GM19099 (cell line): Measurements from ENCODE around the gene JPT1.

Source experiments
- POLR2A ChIP-seq: IDR thresholded peaks from 3 replicates; pipeline ENCODE4 v1.6.1; 2011; ENCODE audit warnings: low read depth; ENCODE audit not compliant: insufficient read length; ENCODE audit errors: extremely low read depth

JPT1 gene

DNA sequence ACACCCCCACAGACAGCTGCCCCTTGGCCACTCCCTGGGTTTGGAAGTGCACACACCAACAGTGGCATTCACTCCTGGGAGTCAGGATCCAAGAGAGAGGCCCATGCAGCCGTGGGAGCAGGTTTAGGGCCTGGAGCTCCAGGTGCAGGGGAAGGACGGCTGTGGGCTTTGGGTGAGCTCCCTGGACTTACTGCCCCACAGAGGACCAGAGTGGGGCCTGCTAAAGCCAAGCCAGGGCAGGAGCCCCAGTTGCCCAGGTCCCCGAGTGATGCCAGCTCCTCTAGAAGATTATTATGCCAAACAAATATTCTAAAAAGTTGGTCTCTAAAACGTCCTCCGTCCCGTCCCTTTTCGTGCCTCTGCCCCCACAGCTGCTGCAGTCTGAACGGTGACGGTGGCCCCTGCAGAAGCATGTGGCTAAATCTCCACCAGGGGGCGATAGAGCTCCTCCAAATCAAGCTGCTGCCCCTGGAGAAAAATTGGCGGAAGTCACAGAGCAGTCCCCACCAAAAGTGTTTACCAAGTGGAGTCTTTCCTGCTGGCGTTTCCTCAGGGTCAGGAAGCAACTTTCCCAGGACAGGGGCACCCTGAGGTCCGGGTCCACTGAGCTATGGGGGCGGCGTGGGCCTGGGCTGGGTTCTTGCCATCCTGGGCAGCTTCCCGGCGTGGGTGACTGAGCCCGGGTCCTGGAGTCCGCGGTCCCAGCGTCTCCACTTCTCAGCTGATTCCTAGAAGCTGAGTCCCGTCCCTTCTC is 40.3 kb downstream of the JPT1 start:
- peak; percentile 49 for TF ChIP-seq POLR2A

DNA sequence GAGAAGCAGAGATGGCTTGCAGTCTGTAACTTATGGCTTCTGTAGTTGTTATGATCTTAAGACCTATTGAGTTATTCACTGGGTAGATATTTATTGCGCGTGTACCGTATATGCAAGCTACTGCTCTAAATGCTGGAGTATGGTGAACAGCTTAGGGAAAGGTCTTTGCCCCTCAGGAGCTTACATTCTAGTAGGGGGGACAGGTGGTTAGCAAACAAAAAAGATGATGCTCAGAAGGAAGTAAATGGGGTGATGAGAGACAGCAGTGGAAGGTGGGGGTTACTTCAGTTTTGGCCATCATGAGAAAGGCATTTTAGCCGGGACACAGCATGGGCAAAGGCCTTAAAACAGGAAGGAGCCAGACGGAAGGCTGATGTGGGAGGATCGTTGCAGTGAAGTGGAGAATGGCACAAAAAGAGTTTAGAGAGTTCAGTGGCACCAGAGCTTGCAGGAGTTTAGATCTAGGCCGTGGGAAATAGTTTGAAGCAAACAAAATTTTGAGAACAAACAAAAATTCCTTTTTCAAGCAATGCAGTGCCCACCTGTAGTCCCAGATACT is 42.5 kb downstream of the JPT1 start:
- no peak for TF ChIP-seq POLR2A

DNA sequence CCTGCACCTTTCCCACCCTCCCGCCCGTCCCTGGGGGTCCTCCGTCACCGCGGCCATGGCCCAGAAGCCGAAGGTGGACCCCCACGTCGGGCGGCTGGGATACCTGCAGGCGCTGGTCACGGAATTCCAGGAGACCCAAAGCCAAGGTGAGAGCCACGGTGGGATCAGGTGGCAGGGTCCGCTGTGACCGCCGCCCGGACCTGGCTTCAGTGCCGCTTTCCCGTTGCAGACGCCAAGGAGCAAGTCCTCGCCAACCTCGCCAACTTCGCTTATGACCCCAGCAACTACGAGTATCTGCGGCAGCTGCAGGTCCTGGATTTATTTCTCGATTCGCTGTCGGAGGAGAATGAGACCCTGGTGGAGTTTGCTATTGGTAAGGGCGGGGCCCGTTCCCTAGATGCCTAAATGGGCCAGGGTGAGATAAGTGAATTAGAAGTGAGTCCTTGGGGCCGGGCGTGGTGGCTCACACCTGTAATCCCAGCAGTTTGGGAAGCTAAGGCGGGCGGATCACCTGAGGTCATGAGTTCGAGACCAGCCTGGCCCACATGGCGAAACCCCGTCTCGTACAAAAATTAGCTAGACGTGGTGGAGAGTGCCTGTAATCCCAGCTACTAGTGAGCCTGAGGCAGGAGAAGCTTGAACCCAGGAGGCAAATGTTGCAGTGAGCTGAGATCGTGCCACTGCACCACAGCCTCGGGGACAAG is 43.9 kb downstream of the JPT1 start:
- no peak for TF ChIP-seq POLR2A

DNA sequence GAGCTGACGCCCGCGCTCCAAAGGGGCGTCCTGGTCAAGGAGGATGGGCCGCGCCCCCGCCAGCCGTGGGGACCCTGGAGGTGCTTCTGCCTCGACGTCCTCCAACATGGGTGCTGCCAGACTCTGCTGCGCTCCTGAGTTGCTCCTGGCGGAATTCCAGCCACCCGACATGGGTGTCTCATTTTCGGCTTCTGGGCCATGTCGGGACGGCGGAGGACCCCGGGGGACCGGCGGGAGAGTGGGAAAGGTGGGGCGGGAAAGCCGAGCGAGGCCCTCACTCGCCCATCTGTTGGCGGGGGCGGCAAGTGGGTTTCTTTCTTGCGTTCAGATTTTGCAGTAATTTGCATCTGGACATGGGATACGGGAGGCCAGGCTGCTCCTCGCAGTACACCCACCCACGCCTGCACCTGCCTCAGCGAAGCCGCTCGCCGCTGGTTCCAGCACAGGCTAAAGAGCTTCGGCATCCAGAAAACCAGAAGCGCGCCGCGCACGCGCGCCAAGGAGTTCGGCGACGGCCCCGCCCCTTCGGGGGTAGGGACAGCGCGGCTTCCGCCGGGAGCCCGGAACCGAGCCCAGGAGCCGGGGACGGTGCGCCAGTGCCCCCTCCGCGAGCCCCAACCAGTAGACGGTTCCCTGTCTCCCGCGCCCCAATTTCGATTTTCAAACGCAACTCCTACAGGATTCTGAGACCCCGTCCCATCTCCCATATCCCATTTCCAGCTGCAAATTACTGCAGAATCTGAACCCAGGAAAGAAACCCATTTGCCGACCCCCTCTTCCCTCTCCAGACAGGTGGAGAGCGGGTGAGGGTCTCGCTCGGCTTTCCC is 44.7 kb downstream of the JPT1 start, which contains the start of gene ARMC7:
Gene ARMC7, plus strand, starts transcription at position 563 of the 827 bp plus-strand sequence. CDS start 320 bp downstream, outside the sequence.
- peak; percentile 93 for TF ChIP-seq POLR2A

DNA sequence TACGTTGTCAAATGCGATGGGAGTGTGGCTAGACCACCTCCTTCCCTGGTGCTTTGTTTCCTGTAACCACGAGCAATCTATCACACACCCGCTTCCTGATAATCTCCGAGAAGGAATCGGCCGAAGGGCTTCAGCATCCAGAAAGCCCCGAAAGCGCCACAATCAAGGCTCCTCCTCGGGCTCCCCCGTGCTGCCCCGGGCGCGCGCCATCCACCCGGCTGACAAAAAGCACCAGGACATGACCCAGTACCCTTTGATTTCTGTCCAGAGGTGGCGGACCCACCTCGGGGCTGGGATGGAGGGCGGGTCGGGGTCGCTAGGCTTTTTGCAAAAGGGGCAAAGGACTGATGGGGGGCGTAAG is 45.3 kb downstream of the JPT1 start:
- no peak for TF ChIP-seq POLR2A

DNA sequence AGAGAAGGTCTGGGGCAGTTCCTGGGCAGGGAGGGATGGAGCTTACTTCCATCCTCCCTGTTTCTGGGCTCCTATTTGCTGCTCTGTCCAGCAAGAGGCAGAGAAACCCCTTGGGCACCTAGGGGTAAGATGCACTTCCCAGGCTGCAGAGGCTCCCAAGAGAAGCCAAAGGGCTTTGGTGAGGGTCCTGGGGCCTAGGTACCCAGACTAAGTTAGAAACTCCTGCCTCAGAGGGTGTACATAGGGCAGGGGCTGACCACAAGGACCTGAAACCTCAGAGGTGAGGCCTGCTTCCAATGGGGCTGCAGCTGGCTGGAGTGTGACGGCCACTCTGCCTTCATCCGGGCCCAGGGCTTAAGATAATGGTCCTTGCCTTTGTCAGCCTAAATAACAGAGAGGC is 46.1 kb downstream of the JPT1 start:
- TF ChIP-seq POLR2A, result no peak

DNA sequence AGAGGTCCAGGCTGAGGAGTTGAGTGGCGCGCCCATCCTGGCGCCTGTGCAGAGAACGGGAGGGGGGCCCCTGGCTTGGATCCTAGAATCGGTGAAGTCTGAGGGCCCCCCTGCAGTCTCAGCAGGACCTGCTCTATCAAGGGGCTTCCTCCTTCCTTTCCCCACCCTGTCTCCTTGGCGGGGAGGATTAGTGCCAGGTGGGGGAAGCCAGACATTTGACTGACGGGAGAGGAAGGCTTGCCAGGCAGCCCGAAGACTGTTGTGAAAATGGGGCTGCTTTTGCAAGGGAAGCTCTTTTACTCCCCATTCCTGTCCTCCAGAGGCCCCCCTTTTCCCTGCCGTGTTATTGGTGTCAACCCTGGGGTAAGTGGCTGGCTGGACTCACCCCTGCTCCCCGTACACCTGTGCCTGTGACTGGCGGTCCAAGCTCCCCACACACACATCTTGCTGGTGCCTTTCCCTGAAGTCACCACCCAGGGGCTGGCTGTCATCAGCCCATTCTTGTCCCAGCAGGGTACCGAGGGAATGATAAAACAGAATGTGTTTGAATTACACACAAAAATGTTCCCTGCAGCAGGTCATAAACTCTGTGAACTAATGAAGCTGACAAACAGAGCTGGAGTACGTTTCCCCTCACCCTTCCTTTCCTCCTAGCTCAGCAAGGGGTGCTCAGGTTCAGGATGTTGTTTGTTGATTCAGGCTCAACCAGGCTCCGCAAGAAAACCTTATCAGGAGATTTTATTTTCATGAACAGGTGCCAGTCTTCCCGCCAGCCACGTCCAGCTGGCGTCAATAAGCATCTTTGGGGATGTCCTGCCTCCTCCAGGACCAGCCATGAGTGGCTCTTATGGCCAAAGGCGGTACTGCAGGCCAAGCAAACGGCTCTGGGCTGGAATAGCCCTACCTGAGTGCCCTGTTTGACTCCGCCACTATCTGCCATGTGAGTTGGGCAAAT is 48.9 kb downstream of the JPT1 start:
- no peak for TF ChIP-seq POLR2A

DNA sequence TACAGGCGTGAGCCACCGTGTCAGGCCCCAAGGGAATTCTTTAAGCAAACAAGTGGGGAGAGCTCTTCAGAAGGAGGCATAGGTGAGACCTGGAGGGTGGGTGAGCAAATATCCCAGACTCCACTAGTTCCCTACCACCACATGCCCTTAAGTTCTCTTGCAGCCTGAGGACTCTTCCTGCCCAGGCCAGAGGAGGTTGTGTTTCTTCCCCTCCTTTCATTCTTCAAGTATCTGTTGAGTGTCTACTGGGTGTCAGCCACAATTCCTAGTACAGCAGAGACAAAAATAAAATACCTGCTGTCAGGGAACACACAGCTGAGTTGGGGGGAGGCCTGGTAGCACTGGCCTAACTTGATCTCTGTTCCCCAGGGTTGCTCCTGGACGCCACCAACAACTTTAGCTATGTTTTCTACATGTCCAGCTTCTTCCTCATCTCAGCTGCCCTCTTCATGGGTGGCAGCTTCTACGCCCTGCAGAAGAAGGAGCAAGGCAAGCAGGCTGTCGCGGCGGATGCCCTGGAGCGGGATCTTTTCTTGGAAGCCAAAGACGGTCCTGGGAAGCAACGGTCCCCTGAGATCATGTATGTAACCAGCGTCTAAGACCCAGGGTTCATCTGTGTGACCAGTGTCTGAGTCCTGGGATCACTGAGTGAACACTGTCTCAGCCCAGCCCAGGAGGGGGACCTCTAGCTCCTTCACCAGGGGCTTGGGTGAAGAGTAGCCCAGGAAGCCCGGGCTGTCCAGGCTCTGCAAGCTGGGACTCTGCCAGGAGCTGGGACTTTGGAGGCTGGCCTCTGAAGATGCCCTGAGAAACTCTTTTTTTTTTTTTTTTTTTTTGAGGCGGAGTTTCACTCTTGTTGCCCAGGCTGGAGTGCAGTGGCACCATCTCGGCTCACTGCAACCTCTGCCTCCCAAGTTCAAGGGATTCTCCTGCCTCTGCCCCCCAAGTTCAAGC is 50.4 kb downstream of the JPT1 start:
- no peak for TF ChIP-seq POLR2A

DNA sequence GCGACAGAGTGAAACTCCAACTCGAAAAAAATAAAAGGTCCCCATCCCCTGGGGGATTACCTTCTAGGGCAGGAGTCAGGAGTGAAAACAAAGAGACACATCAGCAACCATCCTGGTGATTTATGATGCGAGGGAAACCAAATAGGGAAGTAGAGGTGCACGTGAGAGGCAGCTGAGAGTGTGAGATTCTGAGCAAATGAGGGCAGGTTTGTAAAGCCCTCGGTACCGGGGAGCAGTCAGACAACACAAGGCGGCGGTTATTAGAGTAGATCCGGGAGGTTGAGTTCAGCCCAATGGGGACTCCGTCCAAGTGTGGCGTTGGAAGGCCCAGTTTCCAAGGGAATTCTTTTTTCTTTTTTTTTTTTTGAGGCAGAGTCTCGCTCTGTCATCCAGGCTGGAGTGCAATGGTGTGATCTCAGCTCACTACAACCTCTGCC is 51.9 kb downstream of the JPT1 start:
- TF ChIP-seq POLR2A, result no peak

DNA sequence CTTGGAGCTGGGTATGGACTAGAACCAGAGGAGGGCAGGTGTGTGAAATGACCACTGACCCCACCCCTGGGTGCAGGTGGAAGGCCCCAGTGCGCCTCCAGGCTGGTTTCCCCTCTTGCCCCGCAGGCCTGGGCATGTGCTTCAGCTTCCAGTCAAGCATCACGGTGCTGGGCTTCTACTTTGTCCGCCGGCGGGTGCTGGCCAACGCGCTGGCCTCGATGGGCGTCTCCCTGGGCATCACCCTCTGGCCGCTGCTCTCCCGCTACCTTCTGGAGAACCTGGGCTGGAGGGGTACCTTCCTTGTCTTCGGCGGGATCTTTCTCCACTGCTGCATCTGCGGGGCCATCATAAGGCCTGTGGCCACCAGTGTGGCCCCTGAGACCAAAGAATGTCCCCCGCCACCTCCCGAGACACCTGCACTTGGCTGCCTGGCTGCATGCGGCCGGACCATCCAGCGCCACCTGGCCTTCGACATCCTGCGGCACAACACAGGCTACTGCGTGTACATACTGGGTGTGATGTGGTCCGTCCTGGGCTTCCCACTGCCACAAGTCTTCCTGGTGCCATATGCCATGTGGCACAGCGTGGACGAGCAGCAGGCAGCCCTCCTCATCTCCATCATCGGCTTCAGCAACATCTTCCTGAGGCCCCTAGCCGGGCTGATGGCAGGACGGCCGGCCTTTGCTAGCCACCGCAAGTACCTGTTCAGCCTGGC is 54.3 kb downstream of the JPT1 start:
- no peak for TF ChIP-seq POLR2A

DNA sequence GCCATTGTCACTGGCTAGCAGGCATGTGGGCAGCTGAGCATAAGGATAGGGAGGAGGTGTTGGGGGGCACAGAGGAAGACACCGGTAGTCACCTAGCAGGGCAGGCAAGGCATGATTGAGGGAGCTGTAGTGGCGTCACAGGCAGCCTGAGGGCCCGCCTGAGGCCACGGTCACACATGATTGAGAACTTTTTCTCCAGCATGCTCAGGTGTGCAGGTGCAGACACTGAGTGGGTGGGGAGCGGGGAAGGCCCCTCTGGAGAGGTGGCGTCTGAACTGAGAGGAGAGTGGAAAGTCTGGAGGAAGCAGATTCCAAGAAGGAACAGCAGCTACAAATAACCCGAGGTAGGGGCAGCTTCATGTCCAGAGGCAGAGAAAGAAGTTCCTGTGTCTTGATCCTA is 55.5 kb downstream of the JPT1 start:
- TF ChIP-seq POLR2A, result no peak

DNA sequence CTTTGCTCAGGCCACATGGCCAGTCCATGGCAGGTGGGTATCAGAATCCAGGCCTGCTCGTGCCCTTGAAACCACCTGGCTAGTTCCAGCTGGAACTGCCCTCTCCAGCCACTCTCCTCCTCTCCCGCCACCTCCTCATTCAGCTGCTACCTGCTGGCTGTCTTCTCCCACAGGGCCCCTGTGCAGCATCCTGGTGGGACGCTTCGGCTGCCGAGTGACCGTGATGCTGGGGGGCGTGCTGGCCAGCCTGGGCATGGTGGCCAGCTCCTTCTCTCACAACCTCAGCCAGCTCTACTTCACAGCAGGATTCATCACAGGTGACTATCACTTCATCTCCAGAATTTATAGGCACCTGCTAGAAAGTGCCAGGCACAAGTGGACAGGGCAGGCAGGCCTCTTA is 56.4 kb downstream of the JPT1 start:
- TF ChIP-seq POLR2A, result no peak
